A549 (cell line): Measurements from ENCODE around the gene ADAMTS19. TPM values are rescaled to one million over a fixed set of nuclear protein-coding genes. Genes with fewer than 3 reads are reported as not detected.

ENCODE experiments used
- ATAC-seq, 2 experiments: fragments of 200-7000 bp in 1 of 2; fragments of >200 bp in 1 of 2; cut with Nextera tagmentation in 1 of 2; cut with Tn5 transposase in 1 of 2; 3 replicates each; pipeline versions ENCODE4 v1.8.0 to v1.9.1; 2018 to 2020; ENCODE audit warnings: mild to moderate bottlenecking in 1 of 2, moderate library complexity in 1 of 2
- CTCF ChIA-PET: fragments of 300-600 bp; sonication (Branson Sonifier 250); formaldehyde crosslinking; extraction: SDS; loops from one replicate; lab custom pipeline; 2021; ENCODE audit warnings: antibody characterized with exemption, inconsistent platforms; lab: Yijun Ruan, JAX
- POLR2A ChIA-PET: fragments of 350-600 bp; formaldehyde crosslinking; extraction: SDS; loops from one replicate; lab custom pipeline; 2021; ENCODE audit warnings: antibody characterized with exemption, inconsistent platforms; lab: Yijun Ruan, JAX
- DNase-seq, 2 experiments: peaks; one replicate each; pipeline versions ENCODE4 v3.0.0 to v3.0.0-alpha.2; 2011 to 2016; ENCODE audit warnings: low read depth in 1 of 2, low spot score in 1 of 2
- FAIRE-seq: peaks from 2 replicates; lab custom pipeline; 2011; peaks lifted over from hg19 to GRCh38; lab: Jason Lieb, UNC
- H3K27ac ChIP-seq, 2 experiments: fragments of >200 bp; sonication (Bioruptor Twin); formaldehyde crosslinking; 3 replicates each; pipeline ENCODE4 v1.5.1; 2016 to 2017
- H3K4me1 ChIP-seq: fragments of >200 bp; sonication (Bioruptor Twin); formaldehyde crosslinking; 3 replicates; pipeline ENCODE4 v1.6.1; 2016
- H3K4me2 ChIP-seq: fragments of >200 bp; sonication (Bioruptor Twin); formaldehyde crosslinking; 3 replicates; pipeline ENCODE4 v1.6.1; 2016
- H3K4me3 ChIP-seq: fragments of >200 bp; sonication (Bioruptor Twin); formaldehyde crosslinking; 3 replicates; pipeline ENCODE4 v1.5.1; 2016
- H3K9me3 ChIP-seq: fragments of >200 bp; sonication (Bioruptor Twin); formaldehyde crosslinking; 3 replicates; pipeline ENCODE4 v1.6.1; 2016
- CBX8 ChIP-seq: fragments of 200-600 bp; sonication (generic); IDR thresholded peaks from 2 replicates; pipeline ENCODE4 v1.6.1; 2016
- CHD2 ChIP-seq: fragments of 150-350 bp; IDR thresholded peaks from 2 replicates; pipeline ENCODE4 v1.6.1; 2014; ENCODE audit warnings: low read length; ENCODE audit not compliant: partially characterized antibody
- E2F6 ChIP-seq: IDR thresholded peaks from 2 replicates; pipeline ENCODE4 v1.6.1; 2012; ENCODE audit warnings: low read depth, borderline replicate concordance
- ESRRA ChIP-seq: fragments of 150-350 bp; IDR thresholded peaks from 2 replicates; pipeline ENCODE4 v1.6.1; 2014; ENCODE audit warnings: mild to moderate bottlenecking, low read length, borderline replicate concordance
- HES2 ChIP-seq: fragments of >200 bp; sonication (Bioruptor Twin); formaldehyde crosslinking; IDR thresholded peaks from 2 replicates; pipeline ENCODE4 v1.6.1; 2016
- HEYL ChIP-seq: fragments of 250-450 bp; sonication (Bioruptor Pico); IDR thresholded peaks from 2 replicates; pipeline ENCODE4 v1.8.0; 2021; ENCODE audit warnings: mild to moderate bottlenecking, moderate library complexity
- JUN ChIP-seq, 2 experiments: fragments of >200 bp; sonication (Bioruptor Twin); formaldehyde crosslinking; IDR thresholded peaks; 2 replicates in 1 of 2; 3 replicates in 1 of 2; pipeline ENCODE4 v1.6.1; 2016 to 2017
- MAFK ChIP-seq: fragments of 450-650 bp; IDR thresholded peaks from 2 replicates; pipeline ENCODE4 v1.6.1; 2014; ENCODE audit not compliant: partially characterized antibody
- NPAS2 ChIP-seq: fragments of 250-450 bp; sonication (Bioruptor Pico); IDR thresholded peaks from 2 replicates; pipeline ENCODE4 v1.8.0; 2022; ENCODE audit warnings: mild to moderate bottlenecking, moderate library complexity, borderline replicate concordance
- RAD21 ChIP-seq, 2 experiments: fragments of >200 bp in 1 of 2; sonication (Bioruptor Twin) in 1 of 2; formaldehyde crosslinking in 1 of 2; IDR thresholded peaks in 1 of 2; conservative IDR thresholded peaks in 1 of 2; 2 replicates in 1 of 2; 3 replicates in 1 of 2; pipeline ENCODE4 v1.6.1; 2012 to 2018; ENCODE audit warnings: inconsistent platforms in 1 of 2
- RCOR1 ChIP-seq: fragments of 150-350 bp; IDR thresholded peaks from 2 replicates; pipeline ENCODE4 v1.6.1; 2014; ENCODE audit warnings: antibody characterized with exemption, low read length, low read depth
- RFX5 ChIP-seq: fragments of 450-650 bp; IDR thresholded peaks from 2 replicates; pipeline ENCODE4 v1.7.1; 2014; ENCODE audit warnings: antibody characterized with exemption, mild to moderate bottlenecking, moderate library complexity
- SMC3 ChIP-seq: fragments of >200 bp; sonication (Bioruptor Twin); formaldehyde crosslinking; IDR thresholded peaks from 3 replicates; pipeline ENCODE4 v1.6.1; 2018; ENCODE audit warnings: inconsistent platforms
- ZSCAN20 ChIP-seq: fragments of 250-450 bp; sonication (Bioruptor Pico); IDR thresholded peaks from 2 replicates; pipeline ENCODE4 v1.8.0; 2022; ENCODE audit warnings: mild to moderate bottlenecking, moderate library complexity
- WGBS: methylation state at CpG from one replicate; pipeline ENCODE4 v1.1.6; 2017; ENCODE audit errors: missing lambda C conversion rate; 5-methylcytosine and 5-hydroxymethylcytosine counted together
- polyA plus RNA-seq, 4 experiments: library from polyadenylated mRNA; depleted of rRNA in 3 of 4; stranded (reverse); fragments of >200 nt; fragmentation: RNase III in 1 of 4; extraction: RNeasy Plus Mini Kit Qiagen cat#74134 plus additional on column Dnase treatment in 1 of 4; gene quantifications; 2 replicates in 3 of 4; 3 replicates in 1 of 4; pipeline ENCODE4 v1.2.3, GENCODE V29; 2011 to 2017
- TF ChIP-seq, protein P1 (sequence below): fragments of >200 bp; sonication (Bioruptor Twin); formaldehyde crosslinking; IDR thresholded peaks from 3 replicates; pipeline ENCODE4 v1.5.1; 2016

Gene ADAMTS19
- polyA plus RNA-seq, 2 of the 4 experiments (the other 2 are of a cell fraction): not detected

GRCh38 chr5:129460936-129461710 lies 1.0 kb downstream of the ADAMTS19 start:
- Histone ChIP-seq H3K4me3 (peak overlapping the region; percentile 43), H3K4me2 (peak overlapping the region; percentile 98), H3K4me1 (peaks cover 12% of the 10 kb centered on the region), H3K9me3 (no peaks in the 10 kb centered on the region), H3K27ac (peak overlapping the region in 1 of 2 experiments; percentile 26; a peak in 1 of 6 replicates)
- FAIRE-seq (no peak), ATAC-seq (peak; percentile 73 to 84), DNase-seq (peak; percentile 23 to 28)
- peak; percentile 24; the same call in 1 of the 2 replicates for TF ChIP-seq CBX8
- TF ChIP-seq RAD21 (conservative IDR thresholded peaks at IDR 0.05 in 1 of 2, IDR thresholded peaks at IDR 0.05 in 1 of 2): 0 out of 5 replicates have a peak, but pooled peaks of 1 of the 2 experiments have one; percentile 6
- TF ChIP-seq, protein P1, sequence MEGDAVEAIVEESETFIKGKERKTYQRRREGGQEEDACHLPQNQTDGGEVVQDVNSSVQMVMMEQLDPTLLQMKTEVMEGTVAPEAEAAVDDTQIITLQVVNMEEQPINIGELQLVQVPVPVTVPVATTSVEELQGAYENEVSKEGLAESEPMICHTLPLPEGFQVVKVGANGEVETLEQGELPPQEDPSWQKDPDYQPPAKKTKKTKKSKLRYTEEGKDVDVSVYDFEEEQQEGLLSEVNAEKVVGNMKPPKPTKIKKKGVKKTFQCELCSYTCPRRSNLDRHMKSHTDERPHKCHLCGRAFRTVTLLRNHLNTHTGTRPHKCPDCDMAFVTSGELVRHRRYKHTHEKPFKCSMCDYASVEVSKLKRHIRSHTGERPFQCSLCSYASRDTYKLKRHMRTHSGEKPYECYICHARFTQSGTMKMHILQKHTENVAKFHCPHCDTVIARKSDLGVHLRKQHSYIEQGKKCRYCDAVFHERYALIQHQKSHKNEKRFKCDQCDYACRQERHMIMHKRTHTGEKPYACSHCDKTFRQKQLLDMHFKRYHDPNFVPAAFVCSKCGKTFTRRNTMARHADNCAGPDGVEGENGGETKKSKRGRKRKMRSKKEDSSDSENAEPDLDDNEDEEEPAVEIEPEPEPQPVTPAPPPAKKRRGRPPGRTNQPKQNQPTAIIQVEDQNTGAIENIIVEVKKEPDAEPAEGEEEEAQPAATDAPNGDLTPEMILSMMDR: peak; percentile 18; the same call in 1 of the 3 replicates
- no peak for TF ChIP-seq CHD2
- no peak for TF ChIP-seq RFX5
- no peak for TF ChIP-seq MAFK
- TF ChIP-seq HEYL: no peak
- POLR2A ChIA-PET: no interaction called here
- WGBS: 7% methylated on average over 13 of the region's 88 CpGs
- CTCF ChIA-PET: interaction anchor here (1.6 to 1.7 kb wide), 2 partner anchors 9 to 20 kb away, joined by 4 to 7 read pairs; no protein-coding TSS in a partner anchor

GRCh38 chr5:129461711-129462332 lies 1.7 kb downstream of the ADAMTS19 start:
- FAIRE-seq: no peak
- TF ChIP-seq E2F6: no peak
- TF ChIP-seq, protein P1: no peak
- TF ChIP-seq ESRRA: no peak
- TF ChIP-seq JUN (IDR thresholded peaks at IDR 0.05): no peak
- no peak for TF ChIP-seq RCOR1
- no peak for TF ChIP-seq ZSCAN20 (CRISPR knock-in tag)
- TF ChIP-seq NPAS2: no peak
- no peak for TF ChIP-seq SMC3
- no peak for TF ChIP-seq HES2
- Histone ChIP-seq H3K4me2 (peak overlapping the region; percentile 98), H3K4me3 (peak overlapping the region; percentile 43; the same call in 2 of the 3 replicates), H3K4me1 (peaks cover 12% of the 10 kb centered on the region), H3K27ac (no peak overlapping the region), H3K9me3 (no peaks in the 10 kb centered on the region)
- WGBS: 63% methylated on average over 13 of the region's 13 CpGs
- POLR2A ChIA-PET: no interaction called here
- CTCF ChIA-PET: interaction anchor here (0.5 to 1.7 kb wide), 3 partner anchors 10 to 75 kb away, joined by 3 to 7 read pairs (median 4); no protein-coding TSS in a partner anchor
- DNase-seq: no peak
- no peak; a peak in 2 of 6 replicates for ATAC-seq
